GM13976 (cell line): ENCODE data around the gene GLRA2.

ENCODE experiments used
- DNase-seq: peaks from one replicate; pipeline ENCODE4 v3.0.0; 2012; ENCODE audit warnings: low spot score
- CTCF ChIP-seq: IDR thresholded peaks from 2 replicates; pipeline ENCODE4 v1.5.1; 2012; ENCODE audit warnings: borderline replicate concordance, mild to moderate bottlenecking; ENCODE audit not compliant: insufficient read depth; ENCODE audit errors: extremely low read depth, missing control alignments, control extremely low read depth
- in situ Hi-C: fragments of 300-500 bp; cut with MboI; formaldehyde crosslinking; loops from one replicate; pipeline ENCODE4 v1.12.0; 2022; ENCODE audit warnings: low sequenced_read_pairs, mixed read lengths, inconsistent platforms; ENCODE audit not compliant: unreplicated experiment

The GLRA2 gene

GRCh38 chrX:14616301-14616700 lies 87.0 kb downstream of the GLRA2 start:
- in situ Hi-C loops, result no loop called here
- no peak for TF ChIP-seq CTCF
- DNase-seq, result no peak

GRCh38 chrX:14616836-14617235 lies 87.5 kb downstream of the GLRA2 start:
- in situ Hi-C loops, result no loop called here
- DNase-seq, result no peak
- TF ChIP-seq CTCF, result no peak

DNA sequence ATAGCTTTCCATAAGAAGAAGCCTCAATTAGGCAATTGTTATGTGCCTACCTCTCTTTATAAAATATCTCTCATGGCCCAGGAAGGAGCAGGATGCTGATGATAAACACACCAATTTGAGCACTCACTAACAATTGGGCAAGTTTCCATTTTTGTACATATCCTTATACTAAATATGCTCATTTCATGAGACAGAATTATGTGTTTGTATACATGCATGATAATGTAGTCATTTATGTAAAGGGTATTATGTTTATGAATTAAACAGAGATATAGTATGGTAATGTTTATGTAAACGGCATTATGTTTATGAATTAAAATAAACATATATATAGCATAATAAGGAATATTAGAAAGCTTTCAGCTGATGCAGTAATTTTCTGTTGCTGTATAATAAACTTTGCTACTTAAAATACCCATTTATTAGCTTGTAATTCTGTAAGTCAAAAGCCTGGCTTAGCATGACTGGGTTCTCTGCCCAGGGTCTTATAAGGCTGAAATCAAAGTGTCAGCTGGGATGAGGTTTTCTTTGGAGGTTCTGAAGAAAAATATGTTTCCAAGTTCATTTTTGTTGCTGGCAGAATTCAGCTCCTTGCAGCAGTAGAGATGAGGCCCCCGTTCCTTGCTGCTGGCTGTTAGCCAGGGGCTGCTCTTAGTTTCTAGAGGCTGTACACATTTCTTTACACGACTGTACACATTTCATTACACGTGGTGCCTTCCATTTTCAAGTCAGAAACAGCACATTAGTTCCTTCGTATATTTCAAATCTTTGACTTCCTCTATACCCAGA lies 89.0 kb downstream of the GLRA2 start:
- no peak for TF ChIP-seq CTCF
- in situ Hi-C loops, result no loop called here
- DNase-seq, result no peak

DNA sequence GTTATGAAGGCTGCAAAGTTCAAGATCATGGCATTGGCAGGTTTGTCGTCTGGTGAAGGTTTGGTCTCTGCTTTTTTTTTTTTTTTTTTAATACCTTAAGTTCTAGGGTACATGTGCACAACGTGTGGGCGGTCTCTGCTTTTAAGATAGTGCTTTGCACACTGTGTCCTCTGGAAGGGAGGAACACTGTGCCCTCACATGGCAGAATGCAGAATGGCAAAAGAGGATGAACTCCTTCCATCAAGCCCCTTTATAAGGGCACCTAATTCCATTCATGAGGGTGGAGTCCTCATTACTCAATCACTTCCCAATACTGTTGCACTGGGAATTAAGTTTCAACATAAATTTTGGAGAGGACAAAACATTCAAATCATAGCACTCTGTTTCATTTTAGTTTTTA lies 101.4 kb downstream of the GLRA2 start:
- in situ Hi-C loops, result no loop called here
- DNase-seq, result no peak
- TF ChIP-seq CTCF, result no peak

DNA sequence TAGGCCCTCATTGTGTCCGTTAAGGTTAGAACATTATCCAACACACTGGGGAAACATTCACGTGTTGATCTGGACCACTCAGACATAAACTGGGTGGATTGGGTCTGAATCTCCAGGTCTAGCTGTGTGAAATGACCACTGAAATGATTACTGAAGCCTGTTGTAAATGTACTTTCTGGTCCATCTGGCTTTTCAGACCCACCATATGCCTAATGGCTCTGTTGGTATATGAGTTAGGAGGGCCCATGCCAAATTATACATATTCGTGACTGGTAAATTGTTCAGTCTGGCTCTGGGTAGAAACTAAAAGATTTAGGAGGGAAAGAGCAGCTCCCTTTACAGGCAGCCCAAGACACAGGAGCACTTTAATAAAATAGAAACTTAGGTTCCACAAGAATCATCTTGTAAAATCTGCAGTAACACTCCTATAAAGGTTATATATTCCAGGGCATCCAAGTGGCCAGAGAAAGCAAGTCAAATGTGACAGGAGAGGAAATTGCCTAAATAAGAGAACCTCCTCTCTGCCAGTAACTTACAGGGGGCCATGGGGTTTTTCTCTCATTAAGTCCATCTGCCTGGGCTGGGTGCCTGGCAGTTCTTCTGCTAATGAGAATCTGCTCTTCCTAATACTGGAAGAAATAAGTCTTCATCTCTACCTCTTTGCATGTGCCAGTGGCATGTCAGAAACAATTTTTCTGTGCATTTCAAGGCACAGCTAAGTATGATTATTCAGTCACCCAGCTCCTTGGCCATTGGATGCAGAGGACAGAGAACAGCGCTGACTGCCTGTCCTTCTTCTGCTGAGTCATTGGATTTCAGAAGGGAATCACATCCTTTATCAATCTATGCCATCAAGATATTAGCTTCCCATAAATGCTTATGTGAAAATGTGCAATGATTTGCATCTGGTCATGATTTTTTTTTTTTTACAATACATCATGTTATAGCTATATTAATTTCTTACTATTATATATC lies 112.6 kb downstream of the GLRA2 start:
- in situ Hi-C loops, result no loop called here
- no peak for TF ChIP-seq CTCF
- DNase-seq, result no peak

- no peak for DNase-seq
- in situ Hi-C loops, result no loop called here
- no peak for TF ChIP-seq CTCF
These were observed 131.6 kb downstream of the GLRA2 start for GRCh38 chrX:14660970-14661369.
